Measurements from ENCODE around the gene PEX14.

DNA sequence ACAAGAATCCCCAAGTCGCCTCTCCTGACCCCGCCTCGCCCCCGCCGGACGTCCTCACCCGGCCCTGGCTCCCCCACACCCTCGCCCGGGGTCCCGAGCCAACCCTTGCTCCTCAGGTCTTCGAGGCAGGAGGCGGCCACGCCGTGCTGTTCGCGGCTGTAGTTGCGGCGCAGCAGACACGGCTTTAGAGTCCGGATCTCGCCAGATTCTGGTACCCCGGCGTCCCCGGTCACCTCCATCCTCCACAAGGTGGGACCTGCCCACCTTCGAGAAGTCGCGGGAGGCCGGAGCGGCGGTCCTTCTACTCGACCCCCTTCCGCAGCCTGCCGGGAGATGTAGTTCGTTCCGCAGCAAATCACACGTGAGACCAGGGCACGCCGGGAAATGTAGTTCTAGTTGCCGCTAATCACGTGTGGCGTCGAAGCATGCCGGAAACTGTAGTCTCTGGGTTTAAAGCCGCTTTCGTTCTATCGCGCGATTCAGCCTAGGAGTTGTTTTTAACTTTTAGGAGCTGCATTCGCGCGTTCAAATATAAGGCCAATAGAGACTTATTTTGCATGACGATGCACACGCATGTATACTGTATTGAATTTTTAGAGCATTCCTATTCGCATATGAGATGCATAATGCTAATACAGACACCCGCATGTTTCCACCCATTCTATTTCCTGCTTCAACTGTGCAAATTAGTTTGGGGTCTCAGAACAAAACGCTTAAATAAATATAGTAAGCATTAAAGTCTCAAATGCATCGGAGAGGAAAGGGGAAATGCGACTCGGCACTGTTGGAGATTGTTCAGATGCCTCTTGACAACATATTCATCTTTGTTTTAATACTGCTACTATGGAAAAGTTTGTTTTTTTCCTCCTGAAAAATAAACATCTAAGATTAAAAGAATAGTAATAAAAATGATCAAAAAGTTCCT, 2.3 kb upstream of the PEX14 start, which contains the start of gene DFFA:
- TF ChIP-seq, protein P1, sequence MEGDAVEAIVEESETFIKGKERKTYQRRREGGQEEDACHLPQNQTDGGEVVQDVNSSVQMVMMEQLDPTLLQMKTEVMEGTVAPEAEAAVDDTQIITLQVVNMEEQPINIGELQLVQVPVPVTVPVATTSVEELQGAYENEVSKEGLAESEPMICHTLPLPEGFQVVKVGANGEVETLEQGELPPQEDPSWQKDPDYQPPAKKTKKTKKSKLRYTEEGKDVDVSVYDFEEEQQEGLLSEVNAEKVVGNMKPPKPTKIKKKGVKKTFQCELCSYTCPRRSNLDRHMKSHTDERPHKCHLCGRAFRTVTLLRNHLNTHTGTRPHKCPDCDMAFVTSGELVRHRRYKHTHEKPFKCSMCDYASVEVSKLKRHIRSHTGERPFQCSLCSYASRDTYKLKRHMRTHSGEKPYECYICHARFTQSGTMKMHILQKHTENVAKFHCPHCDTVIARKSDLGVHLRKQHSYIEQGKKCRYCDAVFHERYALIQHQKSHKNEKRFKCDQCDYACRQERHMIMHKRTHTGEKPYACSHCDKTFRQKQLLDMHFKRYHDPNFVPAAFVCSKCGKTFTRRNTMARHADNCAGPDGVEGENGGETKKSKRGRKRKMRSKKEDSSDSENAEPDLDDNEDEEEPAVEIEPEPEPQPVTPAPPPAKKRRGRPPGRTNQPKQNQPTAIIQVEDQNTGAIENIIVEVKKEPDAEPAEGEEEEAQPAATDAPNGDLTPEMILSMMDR (IDR thresholded peaks at IDR 0.05 in 4 of 5, conservative IDR thresholded peaks at IDR 0.05 in 1 of 5): no peak
- TF ChIP-seq POLR2A (IDR thresholded peaks at IDR 0.05): peak; percentile 61 to 62
